Hematopoietic multipotent progenitor cell treated with erythropoietin and hydrocortisone succinate and interleukin-3 and kit ligand, for 4 days (in vitro differentiated cells): ENCODE results near the gene CALML3.

Experiments
- DNase-seq: peaks from one replicate; pipeline ENCODE4 v3.0.0-alpha.2; 2015

Gene CALML3

DNA sequence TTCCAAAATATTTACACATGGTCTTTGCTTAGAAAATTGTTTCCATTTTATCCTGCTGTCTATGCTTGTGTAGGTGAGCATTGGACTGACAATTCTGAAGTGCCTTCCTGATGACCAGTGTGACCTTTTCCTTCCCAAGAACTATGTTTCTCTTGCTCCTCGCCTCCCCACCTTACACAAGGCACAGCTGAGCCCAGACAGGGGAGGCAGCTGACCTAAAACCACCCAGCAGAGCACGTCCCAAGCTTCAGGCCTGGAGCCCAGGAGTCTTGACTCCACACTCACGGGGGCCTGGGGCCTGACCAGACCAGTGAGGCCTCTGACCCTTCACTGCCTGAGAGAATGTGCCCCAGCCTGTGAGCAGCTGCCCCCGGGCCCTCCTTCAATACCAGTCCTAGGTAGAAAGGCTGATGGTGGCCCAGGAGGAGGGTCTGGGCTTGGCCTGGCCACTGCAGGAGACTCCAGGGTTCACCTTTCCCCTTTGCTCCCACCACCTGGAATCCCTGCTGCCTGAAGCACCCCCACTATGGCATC lies 32.4 kb upstream of the CALML3 start:
- DNase-seq, result no peak

DNA sequence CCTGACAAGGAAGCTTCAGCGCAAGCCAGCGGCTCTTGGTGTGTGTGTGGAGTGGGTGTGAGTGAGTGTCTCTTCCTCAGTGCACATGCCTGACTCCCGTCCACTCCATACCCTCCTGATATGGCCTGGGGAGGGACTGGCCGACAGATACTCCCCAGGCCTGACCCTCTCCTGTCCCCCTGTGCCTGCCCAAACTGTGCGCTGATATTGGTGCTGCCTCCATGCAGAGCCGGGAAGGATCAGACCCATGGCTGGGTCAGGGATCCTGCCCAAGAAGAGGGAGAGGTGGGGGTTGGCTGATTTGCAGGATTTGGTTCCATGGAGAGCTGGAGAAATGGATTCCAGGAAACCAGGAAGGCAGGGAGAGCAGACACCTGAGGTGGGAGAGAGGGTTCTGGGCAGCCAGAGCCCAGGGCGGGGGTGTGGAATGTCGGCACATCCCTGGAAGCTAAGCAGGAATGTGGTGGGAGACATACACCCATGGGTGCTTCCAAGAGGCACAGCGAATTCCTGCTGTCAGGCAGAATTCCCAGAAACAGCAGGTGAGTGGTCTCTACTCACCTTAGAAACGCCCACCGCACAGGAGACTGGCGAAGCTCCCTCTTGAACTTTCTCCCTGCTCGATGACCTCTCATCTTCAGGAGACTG lies 31.7 kb upstream of the CALML3 start:
- no peak for DNase-seq

DNA sequence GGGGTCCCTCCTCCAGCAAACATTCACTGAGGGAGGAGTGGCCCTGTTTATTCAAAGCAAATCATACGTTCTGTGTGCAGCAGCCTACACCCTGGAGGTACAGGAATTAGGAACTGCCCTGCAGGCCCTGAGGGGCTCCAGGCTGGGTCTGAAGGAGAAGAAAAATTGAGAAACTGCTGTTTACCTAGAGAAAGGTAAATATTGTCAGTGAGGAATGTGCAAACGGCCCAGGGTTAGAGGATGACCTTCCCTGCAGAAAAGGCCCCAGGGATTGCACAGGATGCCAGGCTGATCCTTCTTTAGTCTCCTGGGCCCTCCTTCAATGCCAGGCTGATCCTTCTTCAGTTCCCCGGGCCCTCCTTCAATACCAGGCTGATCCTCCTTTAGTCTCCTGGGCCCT lies 31.1 kb upstream of the CALML3 start:
- no peak for DNase-seq

DNA sequence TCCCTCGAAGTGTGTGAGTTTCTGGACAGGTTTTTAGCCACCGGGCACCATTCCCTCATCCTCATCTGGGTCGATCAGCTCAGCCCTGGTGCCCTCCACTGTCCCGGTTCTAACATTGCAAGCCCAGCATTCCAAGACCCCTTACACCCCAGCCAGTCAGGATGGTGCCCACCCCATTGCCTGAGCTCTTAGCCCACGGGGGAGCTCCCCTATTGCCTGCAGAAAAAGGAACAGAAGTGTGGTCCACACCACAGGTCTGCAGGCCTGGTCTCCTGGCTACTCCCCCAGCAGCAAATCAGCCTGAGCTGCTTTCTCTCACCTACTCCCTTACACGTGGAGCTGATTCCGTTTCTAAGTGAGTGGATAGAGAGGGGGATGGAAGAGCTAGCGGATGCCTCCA lies 30.1 kb upstream of the CALML3 start:
- DNase-seq, result no peak

DNA sequence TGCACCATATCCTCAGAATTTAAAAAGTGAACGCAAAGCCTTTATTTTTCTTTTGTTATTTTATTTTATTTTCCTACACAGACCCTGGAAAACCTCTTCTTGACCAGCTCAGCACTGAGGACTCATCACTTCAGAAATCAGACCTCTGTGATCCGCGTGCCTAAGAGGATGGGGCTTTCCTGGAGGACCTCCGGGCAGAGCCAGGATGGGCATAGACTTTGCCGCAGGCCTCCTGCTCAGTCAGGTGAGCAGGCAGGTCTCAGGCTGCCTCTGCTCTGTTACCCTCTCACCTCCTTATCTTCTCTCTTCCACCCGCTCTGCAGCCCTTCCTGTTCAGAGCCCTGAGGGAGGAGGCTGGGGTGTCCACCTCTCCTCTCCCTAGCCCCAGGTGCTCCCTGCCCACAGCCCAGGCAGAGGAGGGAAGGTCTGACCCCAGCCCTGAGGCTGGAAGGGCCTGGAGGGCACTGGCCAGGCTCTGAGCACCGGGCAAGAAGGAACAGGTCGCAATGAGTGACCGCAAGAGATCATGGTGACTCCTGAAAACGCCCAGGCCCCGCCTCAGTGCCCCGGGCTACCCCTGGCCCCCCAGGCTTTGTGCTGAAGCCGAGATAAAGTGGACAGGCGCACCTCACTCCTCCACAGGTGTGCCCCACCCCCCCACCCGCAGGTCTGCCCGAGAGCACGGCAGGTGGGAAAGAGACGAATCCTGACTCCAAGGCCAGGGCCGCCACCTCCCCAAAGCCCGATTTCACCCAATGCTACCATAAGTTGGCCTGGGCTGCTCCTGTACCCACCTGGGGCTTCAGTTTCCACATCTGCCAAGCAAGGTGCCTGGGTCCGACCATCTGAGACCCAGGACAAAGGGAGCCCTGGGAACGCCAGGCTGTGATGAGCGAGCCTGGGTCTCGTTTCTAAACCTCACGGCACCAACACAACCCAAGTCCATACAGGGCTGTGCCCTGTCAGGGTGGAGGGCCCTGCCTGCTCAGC lies 28.2 kb upstream of the CALML3 start:
- DNase-seq, result no peak

DNA sequence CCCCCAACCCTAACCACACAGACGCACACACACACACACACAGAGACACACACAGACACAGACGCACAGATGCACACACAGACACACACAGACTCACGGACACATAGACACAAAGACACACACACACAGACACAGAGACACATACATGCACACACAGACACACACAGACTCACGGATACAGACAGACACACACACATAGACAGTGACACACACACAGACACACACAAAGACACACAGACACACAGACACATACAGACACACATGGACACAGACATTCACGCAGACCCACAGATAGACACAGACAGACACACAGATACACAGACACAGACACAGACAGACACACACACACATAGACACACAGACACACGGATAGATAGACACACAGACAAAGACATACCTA lies 27.5 kb upstream of the CALML3 start:
- no peak for DNase-seq

DNA sequence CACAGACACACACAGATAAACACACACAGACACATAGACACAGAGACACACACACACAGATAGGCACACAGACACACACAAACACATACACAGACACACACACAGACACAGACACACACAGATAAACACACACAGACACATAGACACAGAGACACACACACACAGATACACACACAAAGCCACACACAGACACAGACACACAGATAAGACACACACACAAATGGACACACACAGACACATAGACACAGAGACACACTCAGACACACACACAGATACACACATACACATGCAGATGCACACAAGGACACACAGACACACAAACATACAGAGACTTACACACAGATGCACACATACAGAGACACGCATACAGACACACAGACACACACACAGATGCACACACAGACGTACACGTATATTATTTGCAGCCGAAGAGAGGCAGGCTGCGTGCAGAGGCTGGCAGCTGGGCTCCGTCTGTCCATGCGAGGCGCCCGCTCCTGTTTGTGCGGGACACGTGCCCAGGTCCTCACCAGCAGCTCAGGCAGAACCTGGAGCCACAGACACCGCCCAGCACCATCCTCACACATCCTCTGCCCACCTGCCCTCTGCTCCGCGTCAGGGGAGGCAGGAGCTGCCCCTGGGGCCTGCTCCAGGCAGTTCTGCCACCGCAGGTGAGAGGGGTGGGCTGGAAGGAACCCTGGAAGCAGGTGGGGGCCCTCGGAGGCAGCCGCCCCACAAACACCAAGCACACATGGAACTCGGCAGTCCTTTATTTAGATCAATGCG lies 26.6 kb upstream of the CALML3 start:
- DNase-seq, result no peak

DNA sequence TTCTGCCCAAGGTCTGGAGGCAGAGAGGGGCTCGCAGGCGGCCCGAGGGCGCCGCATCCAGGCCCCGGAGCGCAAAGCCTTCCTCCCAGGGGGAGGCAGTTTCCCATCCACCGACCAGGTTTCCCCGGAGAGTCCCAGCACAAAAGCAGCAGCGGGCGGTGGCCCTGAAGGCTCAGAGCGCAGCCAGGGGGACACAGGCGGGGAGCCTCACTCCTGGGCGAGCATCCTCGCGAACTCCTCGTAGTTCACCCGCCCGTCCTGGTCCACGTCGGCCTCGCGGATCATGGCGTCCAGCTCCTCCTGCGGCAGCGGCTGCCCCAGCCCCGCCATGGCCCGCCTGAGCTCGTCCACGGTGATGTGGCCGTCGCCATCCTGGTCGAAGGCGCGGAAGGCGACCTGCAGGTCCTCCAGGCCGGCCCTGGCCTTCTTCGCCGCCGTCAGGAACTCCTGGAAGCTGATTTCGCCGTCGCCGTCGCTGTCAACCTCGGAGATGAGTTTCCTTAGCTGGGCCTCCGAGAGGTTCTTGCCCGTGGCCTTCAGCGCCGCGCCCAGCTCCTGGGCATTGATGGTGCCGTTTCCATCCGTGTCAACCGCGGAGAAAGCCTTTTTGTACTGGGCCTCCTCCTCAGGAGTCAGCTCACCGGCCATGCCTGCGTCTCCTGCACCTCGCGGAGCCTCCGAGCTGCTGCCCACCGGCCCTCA lies 25.8 kb upstream of the CALML3 start:
- DNase-seq, result no peak

DNA sequence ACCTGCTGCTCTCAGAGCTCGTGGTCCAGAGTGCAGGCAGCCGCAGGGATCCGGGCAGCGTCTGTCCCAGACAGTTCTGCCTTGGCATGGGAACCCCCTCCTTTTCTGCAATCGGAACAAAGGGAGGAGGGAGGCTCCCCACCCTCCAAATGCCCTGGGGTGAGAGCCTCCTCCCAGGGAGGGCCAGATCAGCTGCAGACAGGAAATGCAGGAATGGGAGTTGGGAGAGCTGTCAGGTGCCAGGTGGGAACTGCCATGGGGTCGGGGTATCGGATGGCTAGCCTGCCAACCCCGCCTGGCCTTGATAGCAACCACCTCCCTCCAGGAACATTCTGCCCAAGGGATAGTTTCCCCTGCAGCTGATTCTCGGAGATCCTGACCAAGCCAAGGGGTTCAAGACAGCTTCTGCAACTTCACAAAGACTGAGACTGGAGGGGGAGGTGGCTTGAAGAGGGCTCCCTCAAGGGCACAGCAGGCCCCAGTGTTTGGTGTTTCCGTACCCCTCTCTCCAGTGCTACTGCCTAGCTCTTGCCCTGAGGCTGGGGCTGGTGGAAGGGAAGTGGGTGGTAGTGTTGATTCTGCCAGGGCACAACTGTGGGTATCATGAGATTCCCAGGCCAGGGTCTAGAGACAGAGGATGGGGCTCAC lies 25.1 kb upstream of the CALML3 start, which contains the start of gene CALML5:
Gene CALML5, minus strand, starts transcription at position 78 of the 648 bp plus-strand sequence. CDS start 132 bp downstream, outside the sequence.
- DNase-seq, result no peak

DNA sequence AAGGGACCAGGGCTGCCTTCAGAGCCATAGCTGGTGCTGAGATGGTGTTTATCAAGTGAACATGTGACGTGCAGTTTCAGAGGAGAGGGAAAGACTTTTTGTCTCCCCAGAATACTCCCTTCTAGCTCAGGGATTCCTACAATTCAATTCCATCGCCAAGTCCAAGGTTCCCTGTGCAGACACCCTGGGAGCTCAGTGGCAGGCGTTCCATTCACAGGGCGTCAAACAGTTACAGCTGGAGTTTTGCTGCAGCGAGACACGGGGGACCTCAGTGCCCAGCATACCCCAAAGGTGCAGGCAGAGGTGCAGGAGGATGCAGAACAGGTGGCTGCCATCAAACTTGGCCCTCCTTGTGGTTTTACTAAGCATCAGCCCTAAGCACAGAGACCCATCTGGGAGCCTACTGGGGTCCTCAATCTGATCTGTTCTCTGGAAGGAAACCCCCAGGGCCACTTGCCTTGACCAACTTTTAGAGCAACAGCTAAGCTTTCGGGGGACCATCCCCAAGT lies 24.5 kb upstream of the CALML3 start:
- DNase-seq, result no peak

DNA sequence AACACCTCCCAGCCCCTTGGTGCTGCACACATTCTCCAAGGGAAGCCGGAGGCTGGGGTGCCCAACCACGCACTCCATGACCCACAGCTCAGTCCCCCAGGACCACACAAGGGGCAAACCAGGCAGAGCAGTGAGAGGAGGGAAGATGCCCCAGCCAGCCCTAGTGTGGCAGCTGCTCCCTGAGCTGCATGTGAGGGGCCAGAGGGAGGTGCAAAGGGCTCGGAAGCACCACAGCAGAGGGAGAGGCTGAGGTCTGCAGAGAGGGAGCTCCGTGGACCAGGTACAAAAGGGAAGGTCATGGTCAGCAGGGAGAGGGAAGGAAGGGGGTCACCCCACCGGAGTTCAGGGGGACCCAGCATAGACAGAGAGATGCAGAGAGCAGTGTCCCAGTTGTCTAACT lies 23.9 kb upstream of the CALML3 start:
- DNase-seq, result no peak

DNA sequence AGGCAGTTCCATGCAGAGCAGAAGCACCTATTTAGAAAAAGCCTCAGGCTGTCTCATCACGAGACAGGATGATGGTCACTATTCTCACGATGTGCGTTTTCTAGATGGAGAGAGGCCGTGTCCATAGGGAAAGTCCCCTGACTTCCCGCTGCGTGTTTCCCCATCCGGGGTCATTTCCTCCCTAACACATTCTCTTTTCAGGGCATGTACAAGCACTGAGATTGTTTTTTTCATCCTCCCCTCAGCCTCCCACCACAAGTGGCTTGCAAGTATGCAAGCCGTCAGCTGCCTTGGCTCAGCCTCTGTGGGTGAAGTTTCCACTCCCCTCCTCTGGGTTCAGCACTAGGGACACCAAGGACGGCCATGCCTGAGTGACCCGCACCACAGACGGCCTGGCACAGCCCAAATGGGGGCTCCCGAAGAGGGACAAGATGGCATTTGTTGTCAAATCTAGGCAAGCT lies 22.7 kb upstream of the CALML3 start:
- no peak for DNase-seq

DNA sequence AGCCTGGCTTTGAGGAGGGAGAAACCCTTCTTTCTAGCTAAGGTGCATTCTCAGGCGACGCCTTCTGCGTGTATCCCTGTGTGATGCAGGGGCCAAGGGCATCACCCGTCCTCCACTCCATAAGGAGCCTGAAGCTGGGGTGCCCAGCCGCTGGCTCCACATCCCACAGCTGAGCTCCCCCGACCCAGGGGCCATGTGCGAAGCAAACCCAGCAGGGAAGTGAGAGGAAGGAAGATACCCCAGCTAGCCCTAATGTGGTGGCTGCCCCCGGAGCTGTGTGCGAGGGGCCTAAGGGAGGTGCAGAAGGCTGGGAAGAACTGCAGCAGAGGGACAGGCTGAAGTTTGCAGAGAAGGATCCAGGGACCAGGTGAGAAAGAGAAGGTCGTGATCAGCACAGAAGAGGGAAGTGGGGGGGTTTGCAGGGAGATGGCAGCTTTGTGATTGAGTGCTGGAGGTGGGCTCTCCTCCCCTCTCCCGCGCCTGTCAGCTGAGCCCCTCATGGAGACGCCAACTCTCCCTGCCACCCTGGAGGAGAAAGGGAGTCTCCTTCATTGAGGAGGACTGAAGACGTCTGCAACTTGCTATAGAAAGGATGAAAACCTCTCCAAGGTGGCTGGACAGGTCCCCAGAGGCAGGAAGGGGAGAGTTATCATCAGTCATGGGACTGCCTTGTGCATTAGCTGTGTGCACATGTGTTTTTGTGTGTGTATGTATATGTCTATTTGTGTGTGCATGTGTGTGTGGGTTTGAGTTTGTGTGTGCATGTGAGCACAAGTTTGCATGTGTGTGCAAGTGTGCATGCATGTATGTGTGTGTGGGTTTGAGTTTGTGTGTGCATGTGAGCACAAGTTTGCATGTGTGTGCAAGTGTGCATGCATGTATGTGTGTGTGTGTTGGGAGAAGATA lies 21.9 kb upstream of the CALML3 start:
- no peak for DNase-seq

DNA sequence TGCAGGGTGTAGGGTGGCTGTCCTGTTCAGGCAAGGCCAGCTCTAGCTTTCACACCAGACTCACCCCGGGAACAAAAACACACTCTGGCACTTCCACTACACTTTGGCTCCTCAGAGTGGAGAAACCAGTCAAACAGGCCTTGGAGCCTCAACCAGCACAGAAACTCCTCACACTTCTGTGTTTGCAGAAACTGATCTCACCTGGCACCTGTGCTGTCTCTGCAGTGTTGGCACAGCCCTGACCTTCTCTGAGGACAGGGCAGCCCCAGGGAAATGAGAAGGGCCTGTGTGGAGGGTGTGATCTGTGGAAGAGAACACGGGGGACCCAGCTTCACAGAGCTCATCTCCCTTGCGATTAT lies 21.3 kb upstream of the CALML3 start:
- DNase-seq, result no peak

DNA sequence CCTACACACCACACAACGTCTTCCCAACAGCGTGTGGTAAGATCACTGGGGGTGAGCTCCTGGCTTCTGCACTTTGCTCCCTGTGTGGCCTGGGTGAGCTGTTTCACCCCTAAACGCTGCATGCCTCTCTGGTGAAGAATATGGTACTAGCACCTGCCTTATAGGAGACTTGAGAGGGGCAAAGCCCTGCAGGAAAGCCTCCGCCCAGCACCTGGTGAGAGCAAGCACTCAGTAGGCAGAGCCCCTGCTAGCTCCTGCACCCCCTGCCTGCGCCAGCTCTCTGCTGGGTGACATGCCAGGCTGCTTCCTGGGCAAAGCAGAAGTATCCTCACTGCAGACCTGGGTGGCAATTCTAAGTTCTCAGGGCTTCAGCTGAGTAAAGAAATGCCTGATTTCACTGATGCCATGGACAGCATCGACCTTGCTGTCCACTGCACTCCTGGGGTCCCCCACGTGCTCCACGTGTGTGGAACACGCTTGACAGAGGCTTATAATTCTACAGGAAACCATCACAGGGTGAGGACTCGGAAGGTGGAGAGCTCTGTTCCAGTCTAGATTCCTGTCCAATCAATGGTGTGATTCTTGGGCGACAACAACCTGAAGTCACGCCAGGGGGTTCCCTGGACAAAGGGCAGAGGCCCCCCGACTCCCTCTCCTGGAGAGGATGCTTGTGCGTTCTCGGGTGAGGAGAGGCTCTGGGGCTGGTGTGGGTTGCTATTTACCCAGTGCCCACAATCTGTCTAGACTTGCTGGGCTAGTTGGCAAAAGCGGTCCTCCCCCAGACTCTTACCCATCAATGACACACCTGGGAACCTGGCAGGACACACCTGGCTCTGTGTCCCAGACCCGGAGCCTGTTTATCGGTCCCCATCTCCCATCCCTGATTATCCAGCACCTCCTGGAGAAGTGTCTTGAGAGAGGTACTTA lies 20.4 kb upstream of the CALML3 start:
- no peak for DNase-seq

DNA sequence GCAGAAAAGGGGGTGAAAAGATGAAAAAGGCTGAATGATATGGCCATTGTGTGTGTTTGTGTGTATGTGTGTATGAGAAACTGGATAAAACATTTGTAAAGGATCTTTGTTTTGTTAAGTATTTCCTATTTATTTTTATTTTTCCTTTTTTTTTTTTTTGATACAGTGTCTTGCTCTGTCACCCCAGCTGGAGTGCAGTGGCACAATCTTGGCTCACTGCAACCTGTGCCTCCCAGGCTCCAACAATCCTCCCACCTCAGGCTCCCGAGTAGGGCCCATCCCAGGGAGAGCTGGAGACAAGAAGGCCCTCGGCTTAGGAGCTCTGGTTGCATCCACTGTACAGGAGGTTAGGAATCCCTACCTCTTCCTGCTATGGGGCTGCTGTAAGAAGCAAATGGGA lies 18.5 kb upstream of the CALML3 start:
- no peak for DNase-seq

DNA sequence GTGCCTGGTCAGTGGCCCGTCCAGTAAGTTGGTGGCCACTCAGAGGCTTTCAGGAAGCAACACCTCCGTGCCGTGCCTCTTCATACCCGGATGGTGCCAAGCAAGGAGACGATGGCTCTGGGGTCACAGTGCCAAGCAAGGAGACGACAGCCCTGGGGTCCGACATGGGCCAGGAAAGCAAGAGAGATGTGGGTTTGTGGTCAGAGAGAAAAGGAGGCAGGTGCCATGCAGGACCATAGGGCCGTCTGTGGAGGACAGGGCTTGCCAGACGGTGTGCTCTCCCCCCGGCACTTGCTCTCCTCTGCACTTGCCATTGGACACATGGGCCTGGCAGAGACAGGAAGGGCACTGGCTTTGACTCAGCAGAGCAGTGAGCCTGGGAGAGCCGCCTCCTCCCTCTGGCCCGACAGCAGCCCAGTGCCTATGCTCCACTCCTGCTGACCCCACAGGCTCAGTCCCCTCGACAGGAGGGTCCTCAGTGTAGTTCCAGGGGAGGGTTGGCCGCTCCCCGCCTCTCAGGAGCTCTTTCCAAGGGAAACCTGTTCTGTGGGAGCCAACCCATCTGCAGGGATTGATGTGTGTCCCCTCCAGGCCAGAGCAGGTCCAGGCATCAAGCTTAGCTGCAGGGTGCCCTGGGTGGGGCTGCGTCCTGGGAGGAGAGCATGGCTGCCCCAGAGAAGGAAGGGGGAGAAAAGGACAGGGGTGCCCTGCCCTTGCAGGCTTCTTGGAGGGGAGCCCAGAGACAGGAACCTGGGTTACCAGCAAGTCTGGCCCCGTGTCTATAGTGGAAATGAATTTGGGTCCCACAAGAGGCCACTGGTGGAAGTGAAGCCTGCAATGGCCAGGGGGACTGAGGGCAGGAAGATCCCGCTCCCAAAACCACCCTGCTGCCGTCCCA lies 17.8 kb upstream of the CALML3 start:
- DNase-seq, result no peak

DNA sequence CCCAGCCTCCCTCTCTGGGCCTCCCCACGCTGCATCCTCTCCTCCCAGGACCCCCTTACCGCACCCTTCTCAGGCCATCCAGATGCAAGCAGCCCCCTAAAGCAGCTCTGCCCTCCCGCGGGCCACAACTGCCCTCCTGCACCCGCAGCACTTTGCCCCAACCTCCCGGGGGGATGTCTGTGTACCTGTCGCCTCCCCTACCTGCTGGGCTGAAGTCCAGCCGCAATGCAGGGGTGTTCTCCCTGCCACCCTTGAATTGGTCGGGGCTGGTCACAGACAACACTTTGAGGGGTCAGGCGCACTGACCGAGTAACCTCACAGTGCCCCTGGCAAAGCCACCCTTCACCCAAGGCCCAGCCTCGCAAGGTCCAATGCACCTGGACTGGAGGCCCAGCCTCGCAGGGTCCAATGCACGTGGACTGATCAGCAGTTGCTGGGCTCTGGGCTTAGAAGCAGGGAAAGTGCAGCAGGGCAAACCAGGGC lies 17.1 kb upstream of the CALML3 start:
- DNase-seq, result no peak
